Astrocyte of the cerebellum (primary cell): ENCODE data around the gene LRIF1.
"Not testable (repeated sequence)": the region's sequence is repeated elsewhere in the genome, so short reads cannot be mapped to it uniquely, and the experiment has no call there.

Source experiments
- DNase-seq: peaks from one replicate; pipeline ENCODE4 v3.0.0-alpha.2; 2011; ENCODE audit warnings: low read depth
- H3K4me3 ChIP-seq: 2 replicates; pipeline ENCODE4 v1.5.1; 2011; ENCODE audit warnings: mild to moderate bottlenecking, low read depth, low read length, moderate library complexity
- in situ Hi-C: cut with HindIII; loops from 2 replicates; pipeline ENCODE4 v1.10.0; 2017; ENCODE audit warnings: low sequenced_read_pairs
- TF ChIP-seq, protein P1 (sequence below): IDR thresholded peaks from 2 replicates; pipeline ENCODE4 v1.5.1; 2012; ENCODE audit warnings: low read length, low read depth, moderate library complexity, mild to moderate bottlenecking; ENCODE audit errors: missing control alignments

LRIF1 gene

GRCh38 chr1:110951161-110951560 lies 12.6 kb downstream of the LRIF1 start:
- no peak overlapping the region for H3K4me3 ChIP-seq
- in situ Hi-C loops: no loop called here
- no peak for DNase-seq
- TF ChIP-seq, protein P1, sequence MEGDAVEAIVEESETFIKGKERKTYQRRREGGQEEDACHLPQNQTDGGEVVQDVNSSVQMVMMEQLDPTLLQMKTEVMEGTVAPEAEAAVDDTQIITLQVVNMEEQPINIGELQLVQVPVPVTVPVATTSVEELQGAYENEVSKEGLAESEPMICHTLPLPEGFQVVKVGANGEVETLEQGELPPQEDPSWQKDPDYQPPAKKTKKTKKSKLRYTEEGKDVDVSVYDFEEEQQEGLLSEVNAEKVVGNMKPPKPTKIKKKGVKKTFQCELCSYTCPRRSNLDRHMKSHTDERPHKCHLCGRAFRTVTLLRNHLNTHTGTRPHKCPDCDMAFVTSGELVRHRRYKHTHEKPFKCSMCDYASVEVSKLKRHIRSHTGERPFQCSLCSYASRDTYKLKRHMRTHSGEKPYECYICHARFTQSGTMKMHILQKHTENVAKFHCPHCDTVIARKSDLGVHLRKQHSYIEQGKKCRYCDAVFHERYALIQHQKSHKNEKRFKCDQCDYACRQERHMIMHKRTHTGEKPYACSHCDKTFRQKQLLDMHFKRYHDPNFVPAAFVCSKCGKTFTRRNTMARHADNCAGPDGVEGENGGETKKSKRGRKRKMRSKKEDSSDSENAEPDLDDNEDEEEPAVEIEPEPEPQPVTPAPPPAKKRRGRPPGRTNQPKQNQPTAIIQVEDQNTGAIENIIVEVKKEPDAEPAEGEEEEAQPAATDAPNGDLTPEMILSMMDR: no peak

- in situ Hi-C loops: no loop called here
- DNase-seq: no peak
- TF ChIP-seq, protein P1: no peak
- no peak overlapping the region for H3K4me3 ChIP-seq
Observed at GRCh38 chr1:110948038-110948810, 15.5 kb downstream of the LRIF1 start.

- no peak for DNase-seq
- in situ Hi-C loops: no loop called here
- TF ChIP-seq, protein P1: no peak
- no peak overlapping the region for H3K4me3 ChIP-seq
Observed at GRCh38 chr1:110945626-110946025, 18.1 kb downstream of the LRIF1 start.

- TF ChIP-seq, protein P1: no peak
- no peak for DNase-seq
- H3K4me3 ChIP-seq: no peak overlapping the region
- in situ Hi-C loops: no loop called here
Observed at GRCh38 chr1:110944806-110945205, 18.9 kb downstream of the LRIF1 start.

GRCh38 chr1:110936567-110936966 lies 27.2 kb downstream of the LRIF1 start:
- no peak for DNase-seq
- no peak overlapping the region for H3K4me3 ChIP-seq
- in situ Hi-C loops: no loop called here
- TF ChIP-seq, protein P1: no peak

DNA sequence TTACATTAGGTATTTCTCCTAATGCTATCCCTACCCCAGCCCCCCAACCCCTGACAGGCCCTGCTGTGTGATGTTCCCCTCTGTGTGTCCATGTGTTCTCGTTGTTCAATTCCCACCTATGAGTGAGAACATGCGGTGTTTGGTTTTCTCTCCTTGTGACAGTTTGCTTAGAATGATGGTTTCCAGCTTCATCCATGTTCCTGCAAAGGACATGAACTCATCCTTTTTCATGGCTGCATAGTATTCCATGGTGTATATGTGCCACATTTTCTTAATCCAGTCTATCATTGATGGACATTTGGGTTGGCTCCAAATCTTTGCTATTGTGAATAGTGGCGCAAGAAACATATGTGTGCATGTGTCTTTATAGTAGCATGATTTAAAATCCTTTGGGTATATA lies 32.6 kb downstream of the LRIF1 start:
- in situ Hi-C loops, DNase-seq, H3K4me3 ChIP-seq: not testable (repeated sequence)

DNA sequence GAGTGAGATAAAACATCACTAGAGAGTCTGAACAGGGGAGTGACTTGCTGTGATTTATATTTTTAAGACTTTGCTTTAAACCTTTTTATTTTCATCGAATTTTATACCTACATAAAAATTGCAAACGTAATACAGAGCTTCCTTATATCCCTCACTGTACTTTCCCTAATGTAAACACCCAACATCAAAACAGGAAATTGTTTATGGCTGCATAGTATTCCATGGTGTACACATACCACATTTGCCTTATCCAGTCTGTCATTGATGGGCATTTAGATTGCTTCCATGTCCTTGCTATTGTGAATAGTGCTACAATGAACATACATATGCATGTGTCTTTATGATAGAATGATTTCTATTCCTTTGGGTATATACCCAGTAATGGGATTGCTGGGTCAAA lies 34.8 kb downstream of the LRIF1 start:
- TF ChIP-seq, protein P1: no peak
- in situ Hi-C loops: no loop called here
- H3K4me3 ChIP-seq: no peak overlapping the region
- DNase-seq: no peak
